Islet precursor cell (in vitro differentiated cells): ENCODE measurements around the gene KIAA0319L.

Experiments
- DNase-seq: peaks from one replicate; pipeline ENCODE4 v3.0.0-alpha.2; 2018

Gene KIAA0319L

GRCh38 chr1:35535243-35535642 is 22.0 kb downstream of the KIAA0319L start:
- no peak for DNase-seq

- DNase-seq: no peak
Measured at GRCh38 chr1:35533586-35533985, 23.6 kb downstream of the KIAA0319L start.

GRCh38 chr1:35532497-35533223 is 24.5 kb downstream of the KIAA0319L start:
- DNase-seq: no peak

GRCh38 chr1:35531368-35531767 is 25.8 kb downstream of the KIAA0319L start:
- DNase-seq: no peak

- DNase-seq: no peak
Measured at GRCh38 chr1:35530946-35531345, 26.3 kb downstream of the KIAA0319L start.

- DNase-seq: no peak
Measured at GRCh38 chr1:35530168-35530567, 27.0 kb downstream of the KIAA0319L start.

GRCh38 chr1:35524106-35524505 is 33.1 kb downstream of the KIAA0319L start:
- DNase-seq: no peak

- no peak for DNase-seq
Measured at GRCh38 chr1:35519432-35519831, 37.8 kb downstream of the KIAA0319L start.

- no peak for DNase-seq
Measured at GRCh38 chr1:35518183-35518582, 39.0 kb downstream of the KIAA0319L start.

- no peak for DNase-seq
Measured at GRCh38 chr1:35511305-35511704, 45.9 kb downstream of the KIAA0319L start.

GRCh38 chr1:35509558-35509957 is 47.6 kb downstream of the KIAA0319L start:
- no peak for DNase-seq

GRCh38 chr1:35507947-35508346 is 49.3 kb downstream of the KIAA0319L start:
- no peak for DNase-seq

GRCh38 chr1:35506960-35507912 is 50.0 kb downstream of the KIAA0319L start:
- no peak for DNase-seq

- no peak for DNase-seq
Measured at GRCh38 chr1:35505911-35506798, 51.0 kb downstream of the KIAA0319L start.

- no peak for DNase-seq
Measured at GRCh38 chr1:35502242-35502641, 55.0 kb downstream of the KIAA0319L start.

GRCh38 chr1:35500439-35500838 is 56.8 kb downstream of the KIAA0319L start:
- no peak for DNase-seq

- DNase-seq: no peak
Measured at GRCh38 chr1:35499652-35500176, 57.5 kb downstream of the KIAA0319L start.

- no peak for DNase-seq
Measured at GRCh38 chr1:35499231-35499630, 58.0 kb downstream of the KIAA0319L start.

- no peak for DNase-seq
Measured at GRCh38 chr1:35497571-35497970, 59.6 kb downstream of the KIAA0319L start.

GRCh38 chr1:35490250-35490649 is 67.0 kb downstream of the KIAA0319L start:
- no peak for DNase-seq

- DNase-seq: no peak
Measured at GRCh38 chr1:35488336-35488735, 68.9 kb downstream of the KIAA0319L start.

- DNase-seq: no peak
Measured at GRCh38 chr1:35486858-35487408, 70.3 kb downstream of the KIAA0319L start.
